Psoas muscle (tissue), 8 donors: Measurements from ENCODE around the gene PRMT9. TPM values are rescaled to one million over a fixed set of nuclear protein-coding genes. Genes with fewer than 3 reads are reported as not detected.

Experiments
- ATAC-seq, 4 donors: fragments of 200-7000 bp; cut with Tn5 transposase; one replicate each; pipeline ENCODE4 v1.9.1; 2020; ENCODE audit warnings: moderate library complexity in 3 of 4, mild to moderate bottlenecking in 2 of 4
- DNase-seq, 2 donors: peaks; one replicate each; pipeline ENCODE4 v3.0.0-alpha.2; 2020
- H3K27ac ChIP-seq: fragments of 200-600 bp; one replicate; pipeline ENCODE4 v1.8.0; 2022
- H3K27me3 ChIP-seq, 3 donors: fragments of 200-600 bp in 1 of 3; one replicate each; pipeline versions ENCODE4 v1.6.1 to v1.8.0; 2013 to 2022; ENCODE audit warnings: low read length in 2 of 3, mild to moderate bottlenecking in 2 of 3, moderate library complexity in 1 of 3; ENCODE audit not compliant: insufficient read depth in 3 of 3
- H3K36me3 ChIP-seq, 2 donors: fragments of 200-600 bp in 1 of 2; one replicate each; pipeline versions ENCODE4 v1.6.1 to v1.8.0; 2013 to 2022; ENCODE audit warnings: low read depth in 1 of 2, mild to moderate bottlenecking in 1 of 2, moderate library complexity in 1 of 2; ENCODE audit not compliant: insufficient read depth in 1 of 2
- H3K4me1 ChIP-seq: fragments of 200-600 bp; one replicate; pipeline ENCODE4 v1.8.0; 2022
- H3K4me3 ChIP-seq: fragments of 200-600 bp; one replicate; pipeline ENCODE4 v1.8.0; 2022; ENCODE audit warnings: mild to moderate bottlenecking
- H3K9me3 ChIP-seq: fragments of 200-600 bp; one replicate; pipeline ENCODE4 v1.8.0; 2022
- CTCF ChIP-seq: fragments of 200-600 bp; IDR thresholded peaks from one replicate; pipeline ENCODE4 v1.8.0; 2022; ENCODE audit warnings: antibody characterized with exemption
- WGBS, 3 donors: extraction: QIAGEN DNeasy Blood & Tissue Kit; methylation state at CpG; one replicate each; pipeline versions ENCODE4 v1.1.6 to v1.1.7; 2013; 5-methylcytosine and 5-hydroxymethylcytosine counted together
- intact Hi-C, 2 donors: fragments of 100-400 bp; cut with DNase I; formaldehyde crosslinking; loops; one replicate each; pipeline versions ENCODE4 v1.11.0 to v1.14.2; 2022
- polyA plus RNA-seq, 3 donors: library from polyadenylated mRNA; stranded (reverse); fragments of 200-250 nt; gene quantifications; one replicate each; pipeline ENCODE4 v1.2.3, GENCODE V29; 2013
- total RNA-seq, 4 donors: library from RNA; stranded (reverse); fragmentation: NEBNext Ultra II Directional in 2 of 4; extraction: Animal tissue kit (Norgen Biotek cat#: 25700) in 2 of 4; gene quantifications; one replicate each; pipeline versions ENCODE4 v1.2.1 to v1.2.4, GENCODE V29; 2021 to 2023
- donor health status: healthy with polysubstance abuse.
- donor health status: DM: no; HTN: no; CAD: no; lungs with moderate emphysema.
- donor health status: Bipolar disorder and iron deficiency.
- donor health status: healthy.
- donor health status: DM: yes; HTN: yes; CAD: no.
- donor health status: DM: no; HTN: no; CAD: no.
- donor health status: DM: no; HTN: no; CAD: no.
- donor health status: DM: yes; HTN: yes; CAD: no.

The PRMT9 gene
- total and polyA plus RNA-seq, 7 donors: 1.8 to 5.8 (median 4.3) TPM

- intact Hi-C loops: no loop called here
- H3K36me3 ChIP-seq: peaks cover 0 to 19% of the 10 kb centered on the region in 2 donors
- H3K27me3 ChIP-seq: no peaks in the 10 kb centered on the region
- peaks cover 27% of the 10 kb centered on the region for H3K4me1 ChIP-seq
- peak; percentile 99 for DNase-seq
- WGBS, 3 donors: 0 to 1% (median 0%) methylated on average over 37 of the region's 37 CpGs
- TF ChIP-seq CTCF: peak; percentile 26
- H3K4me3 ChIP-seq: peak within 1 kb of the TSS; percentile 88
- no peaks in the 10 kb centered on the region for H3K9me3 ChIP-seq
- H3K27ac ChIP-seq: peak within 1 kb of the TSS; percentile 83
- ATAC-seq: peak; percentile 99 to 100 (median 100)
Measured at GRCh38 chr4:147617173-147617840, 66.7 kb downstream of the PRMT9 start, which contains the start of gene TMEM184C. Gene TMEM184C (plus strand): TSS chr4:147617397. CDS start chr4:147617957, 560 bp downstream.

- H3K4me3 ChIP-seq: peak overlapping the region; percentile 88
- DNase-seq: no peak
- intact Hi-C loops: no loop called here
- H3K4me1 ChIP-seq: peaks cover 27% of the 10 kb centered on the region
- peak overlapping the region; percentile 83 for H3K27ac ChIP-seq
- no peak for TF ChIP-seq CTCF
- H3K9me3 ChIP-seq: no peaks in the 10 kb centered on the region
- ATAC-seq: no peak
- H3K27me3 ChIP-seq: no peaks in the 10 kb centered on the region
- WGBS, 3 donors: 28 to 33% (median 29%) methylated on average over 6 of the region's 6 CpGs
- H3K36me3 ChIP-seq: peaks cover 0 to 14% of the 10 kb centered on the region in 2 donors
Measured at GRCh38 chr4:147616849-147617172, 67.2 kb downstream of the PRMT9 start.

- Histone ChIP-seq H3K4me3 (no peak overlapping the region), H3K9me3 (no peaks in the 10 kb centered on the region), H3K36me3 (no peaks in the 10 kb centered on the region), H3K27me3 (no peaks in the 10 kb centered on the region), H3K4me1 (no peaks in the 10 kb centered on the region), H3K27ac (no peak overlapping the region)
- ATAC-seq (no peak), DNase-seq (no peak)
- 66 to 77% (median 68%) methylated on average over 1 of the region's 1 CpG for WGBS, 3 donors
- intact Hi-C loops: no loop called here
- TF ChIP-seq CTCF: no peak
Measured at GRCh38 chr4:147610686-147611085, 73.3 kb downstream of the PRMT9 start.

GRCh38 chr4:147607471-147607870 is 76.5 kb downstream of the PRMT9 start:
- no peak overlapping the region for H3K4me3 ChIP-seq
- WGBS, 3 donors: 80 to 96% (median 82%) methylated on average over 1 of the region's 1 CpG
- no peak for TF ChIP-seq CTCF
- DNase-seq (no peak), ATAC-seq (no peak)
- no peak overlapping the region for H3K27ac ChIP-seq
- intact Hi-C loops: no loop called here
- H3K27me3 ChIP-seq: no peaks in the 10 kb centered on the region
- no peaks in the 10 kb centered on the region for H3K4me1 ChIP-seq
- no peaks in the 10 kb centered on the region for H3K36me3 ChIP-seq
- H3K9me3 ChIP-seq: no peaks in the 10 kb centered on the region

- intact Hi-C loops: no loop called here
- H3K4me3 ChIP-seq: no peak overlapping the region
- no peaks in the 10 kb centered on the region for H3K27me3 ChIP-seq
- H3K4me1 ChIP-seq: no peaks in the 10 kb centered on the region
- H3K27ac ChIP-seq: no peak overlapping the region
- H3K9me3 ChIP-seq: no peaks in the 10 kb centered on the region
- no peak for DNase-seq
- H3K36me3 ChIP-seq: no peaks in the 10 kb centered on the region
- TF ChIP-seq CTCF: no peak
- ATAC-seq: no peak
Measured at GRCh38 chr4:147605499-147605898, 78.5 kb downstream of the PRMT9 start.
